IMR-90 (cell line): Measurements from ENCODE around the gene HIVEP3. TPM values are rescaled to one million over a fixed set of nuclear protein-coding genes. Genes with fewer than 3 reads are reported as not detected.

Experiments used
- BHLHE40 ChIP-seq: fragments of 150-350 bp; IDR thresholded peaks from 2 replicates; pipeline ENCODE4 v1.6.1; 2016; ENCODE audit warnings: mild to moderate bottlenecking, low read depth, low read length
- CTCF ChIP-seq: conservative IDR thresholded peaks from 2 replicates; pipeline ENCODE4 v1.5.1; 2012; ENCODE audit warnings: mild to moderate bottlenecking, low read depth, low read length, improper control_type of control experiment
- NFE2L2 ChIP-seq: fragments of 150-350 bp; IDR thresholded peaks from 2 replicates; pipeline ENCODE4 v1.6.1; 2016; ENCODE audit warnings: low read depth, mild to moderate bottlenecking, low read length
- polyA plus RNA-seq, 3 experiments: library from polyadenylated mRNA; depleted of rRNA; stranded (reverse); fragments of >200 nt; gene quantifications; 2 replicates each; pipeline ENCODE4 v1.2.3, GENCODE V29; 2012; ENCODE audit warnings: low replicate concordance in 1 of 3
- total RNA-seq: library from RNA; depleted of rRNA; stranded (reverse); fragments of >200 nt; gene quantifications from 2 replicates; pipeline ENCODE4 v1.2.3, GENCODE V29; 2012
- TF ChIP-seq, protein P1 (sequence below): fragments of 150-350 bp; IDR thresholded peaks from 2 replicates; pipeline ENCODE4 v1.6.1; 2017; ENCODE audit warnings: mild to moderate bottlenecking, antibody characterized with exemption, low read length, low read depth

Gene HIVEP3
- total and polyA plus RNA-seq, 2 of the 4 experiments (the other 2 are of a cell fraction), result 1.4 to 4.0 TPM

GRCh38 chr1:41800311-41800829 lies 118.4 kb downstream of the HIVEP3 start (continued):
- TF ChIP-seq CTCF (no peak), NFE2L2 (no peak), BHLHE40 (no peak)
- TF ChIP-seq, protein P1, sequence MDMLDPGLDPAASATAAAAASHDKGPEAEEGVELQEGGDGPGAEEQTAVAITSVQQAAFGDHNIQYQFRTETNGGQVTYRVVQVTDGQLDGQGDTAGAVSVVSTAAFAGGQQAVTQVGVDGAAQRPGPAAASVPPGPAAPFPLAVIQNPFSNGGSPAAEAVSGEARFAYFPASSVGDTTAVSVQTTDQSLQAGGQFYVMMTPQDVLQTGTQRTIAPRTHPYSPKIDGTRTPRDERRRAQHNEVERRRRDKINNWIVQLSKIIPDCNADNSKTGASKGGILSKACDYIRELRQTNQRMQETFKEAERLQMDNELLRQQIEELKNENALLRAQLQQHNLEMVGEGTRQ, result no peak
